ENCODE results near the gene BPIFB3.

Gene BPIFB3

GRCh38 chr20:33064572-33065287 lies 11.0 kb downstream of the BPIFB3 start:
- H3K4me3 ChIP-seq (ENCODE audit: low read depth, low read length): no peak overlapping the region
- TF ChIP-seq CTCF (IDR thresholded peaks at IDR 0.05; ENCODE audit: borderline replicate concordance, insufficient read depth, low read depth, low read length): no peak

- H3K4me3 ChIP-seq (ENCODE audit: low read depth, low read length): no peak overlapping the region
- TF ChIP-seq CTCF (IDR thresholded peaks at IDR 0.05; ENCODE audit: borderline replicate concordance, insufficient read depth, low read depth, low read length): no peak
These were observed 12.1 kb downstream of the BPIFB3 start for GRCh38 chr20:33065785-33066184.

- H3K4me3 ChIP-seq (ENCODE audit: low read depth, low read length): no peak overlapping the region
These were observed 14.1 kb downstream of the BPIFB3 start for GRCh38 chr20:33067806-33068205.

GRCh38 chr20:33068251-33068939 lies 14.7 kb downstream of the BPIFB3 start:
- TF ChIP-seq CTCF (IDR thresholded peaks at IDR 0.05; ENCODE audit: borderline replicate concordance, insufficient read depth, low read depth, low read length): no peak
- no peak overlapping the region for H3K4me3 ChIP-seq (ENCODE audit: low read depth, low read length)

More at GRCh38 chr20:33067806-33068205, 14.1 kb downstream of the BPIFB3 start:
- TF ChIP-seq CTCF (IDR thresholded peaks at IDR 0.05; ENCODE audit: borderline replicate concordance, insufficient read depth, low read depth, low read length): no peak

- no peak for TF ChIP-seq CTCF (IDR thresholded peaks at IDR 0.05; ENCODE audit: borderline replicate concordance, insufficient read depth, low read depth, low read length)
- no peak overlapping the region for H3K4me3 ChIP-seq (ENCODE audit: low read depth, low read length)
These were observed 16.0 kb downstream of the BPIFB3 start for GRCh38 chr20:33069673-33070072.

GRCh38 chr20:33070111-33071053 lies 16.7 kb downstream of the BPIFB3 start:
- TF ChIP-seq CTCF (IDR thresholded peaks at IDR 0.05; ENCODE audit: borderline replicate concordance, insufficient read depth, low read depth, low read length): no peak
- no peak overlapping the region for H3K4me3 ChIP-seq (ENCODE audit: low read depth, low read length)
